Body of pancreas (tissue), 4 donors: ENCODE data around the gene SZRD1. TPM values are rescaled to one million over a fixed set of nuclear protein-coding genes. Genes with fewer than 3 reads are reported as not detected.
A peak's percentile ranks its signal among the peaks of the same experiment; 100 is the strongest.

Source experiments
- ATAC-seq: fragments of 150-250 bp; one replicate; pipeline ENCODE4 v1.9.1; 2016
- DNase-seq, 4 donors: peaks; one replicate each; pipeline ENCODE4 v3.0.0-alpha.2; 2019
- H3K27ac ChIP-seq, 4 donors: fragments of 200-600 bp; sonication (generic); 1 replicate in 3 of 4; 2 replicates in 1 of 4; pipeline versions ENCODE4 v1.5.1 to v1.6.1; 2016 to 2019; ENCODE audit warnings: mild to moderate bottlenecking in 1 of 4, mixed read lengths in 1 of 4, moderate library complexity in 1 of 4
- H3K27me3 ChIP-seq, 2 donors: fragments of 200-600 bp; sonication (generic); one replicate each; pipeline ENCODE4 v1.6.0; 2016; ENCODE audit warnings: mild to moderate bottlenecking in 1 of 2
- H3K36me3 ChIP-seq, 2 donors: fragments of 200-600 bp; sonication (generic); replicated peaks in 1 of 2; 2 replicates each; pipeline ENCODE4 v1.5.1; 2016; ENCODE audit warnings: low read depth in 2 of 2; ENCODE audit not compliant: insufficient read depth in 1 of 2
- H3K4me1 ChIP-seq: fragments of 200-600 bp; sonication (generic); one replicate; pipeline ENCODE4 v1.6.0; 2016
- H3K4me3 ChIP-seq, 2 donors: fragments of 200-600 bp; sonication (generic); 1 replicate in 1 of 2; 2 replicates in 1 of 2; pipeline ENCODE4 v1.5.1; 2016 to 2019
- H3K9me3 ChIP-seq, 3 donors: fragments of 200-600 bp; sonication (generic); 1 replicate in 2 of 3; 2 replicates in 1 of 3; pipeline ENCODE4 v1.5.1; 2016
- POLR2A ChIP-seq, 3 donors: fragments of 450-650 bp; IDR thresholded peaks; one replicate each; pipeline ENCODE4 v1.6.1; 2016; ENCODE audit warnings: antibody characterized with exemption in 3 of 3, mild to moderate bottlenecking in 2 of 3
- WGBS, 2 donors: methylation state at CpG; one replicate each; pipeline ENCODE4 v1.1.5; 2017; 5-methylcytosine and 5-hydroxymethylcytosine counted together
- intact Hi-C: fragments of 100-400 bp; cut with DNase I; formaldehyde crosslinking; loops from one replicate; pipeline ENCODE4 v1.15.1; 2023
- total RNA-seq, 2 donors: library from RNA; depleted of rRNA; stranded (reverse); fragments of >200 nt; gene quantifications; one replicate each; pipeline ENCODE4 v1.1.0, GENCODE V29; 2016
- TF ChIP-seq, protein P1 (sequence below), 7 experiments: fragments of 450-650 bp in 4 of 7; fragments of 200-600 bp in 3 of 7; sonication (generic) in 3 of 7; IDR thresholded peaks; one replicate each; pipeline ENCODE4 v1.5.1; 2016 to 2019; ENCODE audit warnings: antibody characterized with exemption in 7 of 7

Gene SZRD1
- total RNA-seq, 2 donors from 2014 or later, result 26.4 to 29.8 TPM

DNA sequence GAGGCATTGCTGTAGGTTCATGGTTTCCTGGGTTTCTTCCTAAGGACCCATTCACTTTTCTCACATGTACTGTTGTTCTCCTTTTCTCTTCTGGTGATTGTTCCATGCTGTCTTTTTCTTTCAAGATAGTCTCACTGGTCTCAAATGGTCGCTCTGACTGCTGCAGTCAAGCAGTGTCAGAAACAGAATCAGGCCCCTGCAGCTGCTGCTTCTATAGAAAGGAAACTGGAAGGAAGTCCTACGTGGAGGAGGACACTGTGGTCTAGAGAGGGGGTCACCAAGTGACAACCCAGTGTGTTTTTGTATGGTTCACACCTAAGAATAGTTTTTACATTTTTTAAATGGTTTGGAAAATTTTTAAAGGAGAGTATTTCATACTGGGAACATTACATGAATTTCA, 75.9 kb downstream of the SZRD1 start:
- H3K27ac ChIP-seq, result no peak overlapping the region
- 58 to 68% methylated on average over 2 of the region's 2 CpGs for WGBS, 2 donors
- H3K4me3 ChIP-seq, result no peak overlapping the region
- no peaks in the 10 kb centered on the region for H3K9me3 ChIP-seq
- ATAC-seq, result no peak
- DNase-seq, result no peak
- peaks cover 0 to 2% of the 10 kb centered on the region in 2 donors for H3K36me3 ChIP-seq
- H3K27me3 ChIP-seq, result no peaks in the 10 kb centered on the region
- H3K4me1 ChIP-seq, result peaks cover 21% of the 10 kb centered on the region
- intact Hi-C loops, result no loop called here
- TF ChIP-seq, protein P1, sequence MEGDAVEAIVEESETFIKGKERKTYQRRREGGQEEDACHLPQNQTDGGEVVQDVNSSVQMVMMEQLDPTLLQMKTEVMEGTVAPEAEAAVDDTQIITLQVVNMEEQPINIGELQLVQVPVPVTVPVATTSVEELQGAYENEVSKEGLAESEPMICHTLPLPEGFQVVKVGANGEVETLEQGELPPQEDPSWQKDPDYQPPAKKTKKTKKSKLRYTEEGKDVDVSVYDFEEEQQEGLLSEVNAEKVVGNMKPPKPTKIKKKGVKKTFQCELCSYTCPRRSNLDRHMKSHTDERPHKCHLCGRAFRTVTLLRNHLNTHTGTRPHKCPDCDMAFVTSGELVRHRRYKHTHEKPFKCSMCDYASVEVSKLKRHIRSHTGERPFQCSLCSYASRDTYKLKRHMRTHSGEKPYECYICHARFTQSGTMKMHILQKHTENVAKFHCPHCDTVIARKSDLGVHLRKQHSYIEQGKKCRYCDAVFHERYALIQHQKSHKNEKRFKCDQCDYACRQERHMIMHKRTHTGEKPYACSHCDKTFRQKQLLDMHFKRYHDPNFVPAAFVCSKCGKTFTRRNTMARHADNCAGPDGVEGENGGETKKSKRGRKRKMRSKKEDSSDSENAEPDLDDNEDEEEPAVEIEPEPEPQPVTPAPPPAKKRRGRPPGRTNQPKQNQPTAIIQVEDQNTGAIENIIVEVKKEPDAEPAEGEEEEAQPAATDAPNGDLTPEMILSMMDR (IDR thresholded peaks at IDR 0.05), result no peak
- no peak for TF ChIP-seq POLR2A (IDR thresholded peaks at IDR 0.05)

DNA sequence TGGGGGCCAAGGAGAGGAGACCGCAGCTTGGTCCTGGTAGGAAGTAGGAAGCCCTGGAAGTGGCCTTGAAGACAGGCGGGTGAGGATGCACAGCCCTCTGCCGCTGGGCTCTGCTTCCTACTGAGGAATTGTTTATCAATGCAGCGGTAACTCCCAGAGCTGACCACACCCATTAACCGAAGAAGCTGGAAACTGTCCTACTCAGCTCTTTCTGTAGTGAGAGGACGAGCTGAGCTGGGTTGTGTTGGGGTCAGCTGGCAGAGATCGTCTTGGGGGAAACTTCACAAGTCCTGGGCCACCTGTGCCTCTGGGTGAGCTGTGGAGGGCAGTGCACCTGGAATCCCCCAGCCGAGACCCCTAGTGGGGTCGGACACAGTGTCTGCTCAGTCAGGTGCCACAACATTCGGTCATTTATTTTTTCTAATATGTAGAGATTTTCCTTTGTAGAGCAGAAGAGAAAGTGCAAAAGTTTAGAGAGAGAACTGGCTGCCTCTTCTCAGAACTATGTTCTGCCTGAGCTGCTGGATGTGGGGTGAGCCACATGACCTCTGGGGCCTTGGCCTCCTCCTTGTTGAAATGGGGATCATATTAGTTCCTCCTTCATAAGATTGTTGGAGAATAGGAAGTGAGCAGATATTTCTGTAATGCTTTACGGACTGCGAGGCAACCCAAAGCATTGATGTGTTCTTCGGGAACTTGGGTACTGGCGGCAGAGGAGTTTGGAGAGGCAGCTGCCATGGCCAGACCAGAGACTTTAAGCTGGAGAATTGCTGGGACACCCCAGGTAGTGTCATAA, 77.1 kb downstream of the SZRD1 start:
- intact Hi-C loops, result no loop called here
- Histone ChIP-seq H3K27me3 (no peaks in the 10 kb centered on the region), H3K27ac (peak overlapping the region in 1 of 4 donors; percentile 6), H3K4me3 (no peak overlapping the region), H3K36me3 (peaks cover 0 to 10% of the 10 kb centered on the region in 2 donors), H3K9me3 (no peaks in the 10 kb centered on the region), H3K4me1 (peaks cover 21% of the 10 kb centered on the region)
- WGBS, 2 donors, result 81% methylated on average over 14 of the region's 14 CpGs
- DNase-seq (peak in 1 of 4 donors; percentile 25), ATAC-seq (no peak)
- no peak for TF ChIP-seq POLR2A (IDR thresholded peaks at IDR 0.05)
- TF ChIP-seq, protein P1 (IDR thresholded peaks at IDR 0.05), result no peak

- Histone ChIP-seq H3K9me3 (no peaks in the 10 kb centered on the region), H3K27me3 (no peaks in the 10 kb centered on the region), H3K4me1 (peaks cover 21% of the 10 kb centered on the region), H3K27ac (no peak overlapping the region), H3K4me3 (no peak overlapping the region), H3K36me3 (peaks cover 0 to 16% of the 10 kb centered on the region in 2 donors)
- no peak for ATAC-seq
- TF ChIP-seq, protein P1 (IDR thresholded peaks at IDR 0.05), result no peak
- TF ChIP-seq POLR2A (IDR thresholded peaks at IDR 0.05), result no peak
- no peak for DNase-seq
- intact Hi-C loops, result no loop called here
- 95 to 100% methylated on average over 4 of the region's 4 CpGs for WGBS, 2 donors
These were observed 78.0 kb downstream of the SZRD1 start for GRCh38 chr1:16445052-16445451.

DNA sequence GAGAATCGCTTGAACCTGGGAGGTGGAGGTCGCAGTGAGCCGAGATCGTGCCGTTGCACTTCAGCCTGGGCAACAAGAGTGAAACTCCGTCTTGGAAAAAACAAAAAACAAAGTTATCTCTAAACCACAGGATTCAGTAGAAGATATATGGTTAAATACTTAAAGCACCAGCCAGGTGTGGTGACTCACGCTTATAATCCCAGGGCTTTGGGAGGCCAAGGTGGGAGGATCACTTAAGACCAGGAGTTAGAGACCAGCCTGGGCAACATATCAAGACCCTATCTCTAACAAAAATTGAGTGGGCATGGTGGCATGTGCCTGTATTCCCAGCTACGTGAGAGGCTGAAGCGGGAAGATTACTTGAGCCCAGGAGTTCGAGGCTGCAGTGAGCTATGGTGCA, 79.1 kb downstream of the SZRD1 start:
- no peak for DNase-seq
- no peaks in the 10 kb centered on the region for H3K9me3 ChIP-seq
- peaks cover 0 to 19% of the 10 kb centered on the region in 2 donors for H3K36me3 ChIP-seq
- TF ChIP-seq, protein P1 (IDR thresholded peaks at IDR 0.05), result no peak
- no peak for TF ChIP-seq POLR2A (IDR thresholded peaks at IDR 0.05)
- WGBS, 2 donors, result 87 to 88% methylated on average over 10 of the region's 10 CpGs
- H3K27ac ChIP-seq, result no peak overlapping the region
- H3K4me3 ChIP-seq, result no peak overlapping the region
- intact Hi-C loops, result no loop called here
- peaks cover 18% of the 10 kb centered on the region for H3K4me1 ChIP-seq
- no peak for ATAC-seq
- H3K27me3 ChIP-seq, result no peaks in the 10 kb centered on the region

- DNase-seq, result no peak
- WGBS, 2 donors, result 93 to 95% methylated on average over 9 of the region's 9 CpGs
- no peak overlapping the region for H3K4me3 ChIP-seq
- no peaks in the 10 kb centered on the region for H3K9me3 ChIP-seq
- H3K36me3 ChIP-seq, result peaks cover 0 to 28% of the 10 kb centered on the region in 2 donors
- intact Hi-C loops, result no loop called here
- no peak for TF ChIP-seq POLR2A (IDR thresholded peaks at IDR 0.05)
- TF ChIP-seq, protein P1 (IDR thresholded peaks at IDR 0.05), result no peak
- no peak for ATAC-seq
- no peak overlapping the region for H3K27ac ChIP-seq
- H3K27me3 ChIP-seq, result no peaks in the 10 kb centered on the region
- H3K4me1 ChIP-seq, result peaks cover 3% of the 10 kb centered on the region
These were observed 80.6 kb downstream of the SZRD1 start for GRCh38 chr1:16447641-16448040.
